Measurements from ENCODE around the gene PRR14L.
"Not testable (repeated sequence)": the region's sequence is repeated elsewhere in the genome, so short reads cannot be mapped to it uniquely, and the experiment has no call there.

PRR14L gene

GRCh38 chr22:31750365-31751284 is 693 bp upstream of the PRR14L start:
- Mint-ChIP-seq H3K4me1 (peaks cover 64% of the 10 kb centered on the region), H3K27me3 (no peaks in the 10 kb centered on the region), H3K27ac (peak overlapping the region; percentile 94 to 97), H3K4me3 (peak overlapping the region; percentile 81 to 90), H3K9me3 (no peaks in the 10 kb centered on the region)
- ATAC-seq (no peak), DNase-seq (no peak)

DNA sequence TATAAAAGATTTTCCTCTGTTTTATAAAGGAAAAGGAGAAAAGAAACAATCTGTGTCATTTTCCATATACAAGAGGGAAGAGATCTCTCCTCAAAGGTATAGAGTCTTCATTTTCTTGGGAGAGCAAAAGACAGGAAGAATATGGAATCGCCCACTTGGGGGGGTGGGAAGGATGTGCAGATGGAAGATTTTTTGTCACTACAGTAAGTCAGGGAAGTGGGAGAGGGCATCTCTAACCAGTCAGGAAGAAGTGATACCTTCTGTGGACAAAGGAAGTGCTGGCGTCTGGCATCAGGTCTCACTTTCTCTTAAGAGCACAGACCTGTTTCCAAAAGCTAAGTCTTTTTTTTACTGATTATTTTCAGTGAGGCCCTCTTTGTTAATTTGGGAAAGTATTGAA is 1.4 kb downstream of the PRR14L start:
- ATAC-seq = no peak
- no peak for DNase-seq
- peak overlapping the region; percentile 81 to 90 for H3K4me3 Mint-ChIP-seq
- H3K27ac Mint-ChIP-seq = peak overlapping the region; percentile 10 to 42
- no peaks in the 10 kb centered on the region for H3K9me3 Mint-ChIP-seq
- no peaks in the 10 kb centered on the region for H3K27me3 Mint-ChIP-seq
- peaks cover 47% of the 10 kb centered on the region for H3K4me1 Mint-ChIP-seq

GRCh38 chr22:31747441-31747840 is 2.5 kb downstream of the PRR14L start:
- Mint-ChIP-seq H3K4me1 (peaks cover 44% of the 10 kb centered on the region), H3K4me3 (peak overlapping the region; percentile 81 to 90), H3K27ac (peak overlapping the region in 1 of 2 donors; percentile 48), H3K27me3 (no peaks in the 10 kb centered on the region), H3K9me3 (no peaks in the 10 kb centered on the region)
- no peak for ATAC-seq
- DNase-seq = no peak

DNA sequence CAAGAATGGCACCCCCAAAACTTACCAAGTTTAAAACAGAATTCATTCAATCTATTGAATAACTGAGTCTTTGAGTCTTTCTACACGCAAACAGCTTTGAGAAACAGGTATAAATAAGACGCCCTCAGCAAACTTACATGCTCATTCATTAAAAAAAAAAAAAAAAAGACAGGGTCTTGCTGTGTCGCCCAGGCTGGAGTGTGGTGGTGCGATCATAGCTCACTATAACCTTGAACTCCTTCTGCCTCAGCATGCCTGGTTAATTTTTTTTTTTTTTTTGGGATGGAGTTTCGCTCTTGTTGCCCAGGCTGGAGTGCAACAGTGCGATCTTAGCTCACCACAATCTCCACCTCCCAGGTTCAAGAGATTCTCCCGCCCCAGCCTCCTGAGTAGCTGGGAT is 6.1 kb downstream of the PRR14L start:
- H3K27ac Mint-ChIP-seq = peak overlapping the region in 1 of 2 donors; percentile 76
- peaks cover 28% of the 10 kb centered on the region for H3K4me1 Mint-ChIP-seq
- DNase-seq (no peak), ATAC-seq (no peak)
- H3K4me3 Mint-ChIP-seq = no peak overlapping the region
- no peaks in the 10 kb centered on the region for H3K9me3 Mint-ChIP-seq
- H3K27me3 Mint-ChIP-seq = no peaks in the 10 kb centered on the region

DNA sequence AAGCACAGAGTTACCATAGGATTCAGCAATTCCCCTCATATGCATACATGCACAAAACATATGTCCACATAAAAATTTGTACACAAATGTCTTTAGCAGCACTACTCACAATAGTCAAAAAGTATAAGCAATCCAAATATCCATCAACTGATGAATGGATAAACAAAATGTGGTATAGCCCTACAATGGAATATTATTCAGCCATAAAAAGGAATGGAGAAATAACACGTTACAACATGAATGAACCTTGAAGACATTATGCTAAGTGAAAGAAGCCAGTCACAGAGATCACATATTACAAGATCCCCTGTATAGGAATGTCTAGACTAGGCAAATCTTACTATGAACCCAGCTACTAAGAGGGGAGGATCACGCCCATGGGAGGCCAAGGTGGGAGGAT is 7.2 kb downstream of the PRR14L start:
- no peaks in the 10 kb centered on the region for H3K9me3 Mint-ChIP-seq
- H3K27ac Mint-ChIP-seq = peak overlapping the region; percentile 24 to 66
- no peak overlapping the region for H3K4me3 Mint-ChIP-seq
- ATAC-seq (no peak), DNase-seq (no peak)
- H3K4me1 Mint-ChIP-seq = peaks cover 26% of the 10 kb centered on the region
- no peaks in the 10 kb centered on the region for H3K27me3 Mint-ChIP-seq

DNA sequence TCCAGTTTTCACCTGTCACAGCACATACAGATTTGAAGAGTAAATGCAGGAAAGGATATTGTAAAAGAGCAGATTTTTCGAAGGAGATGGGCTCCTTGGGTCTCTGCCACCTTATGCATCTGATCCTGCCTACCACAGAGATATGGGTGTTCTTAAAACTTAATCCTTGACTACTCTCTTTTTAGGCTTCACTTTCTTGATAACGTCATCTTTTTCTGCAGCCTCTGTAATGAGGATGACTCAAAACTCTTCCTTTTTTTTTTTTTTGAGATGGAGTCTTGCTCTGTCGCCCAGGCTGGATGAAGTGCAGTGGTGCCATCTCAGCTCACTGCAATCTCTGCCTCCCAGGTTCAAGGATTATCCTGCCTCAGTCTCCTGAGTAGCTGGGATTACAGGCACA is 7.8 kb downstream of the PRR14L start:
- Mint-ChIP-seq H3K4me1 (peaks cover 22% of the 10 kb centered on the region), H3K9me3 (no peaks in the 10 kb centered on the region), H3K27me3 (no peaks in the 10 kb centered on the region), H3K27ac (peak overlapping the region in 1 of 2 donors; percentile 16), H3K4me3 (no peak overlapping the region)
- ATAC-seq (no peak), DNase-seq (no peak)

- H3K9me3 Mint-ChIP-seq, H3K27me3 Mint-ChIP-seq, ATAC-seq, DNase-seq, H3K4me3 Mint-ChIP-seq: not testable (repeated sequence)
- H3K4me1 Mint-ChIP-seq = peaks cover 20% of the 10 kb centered on the region
- H3K27ac Mint-ChIP-seq = peak overlapping the region; percentile 6 to 81
Observed at GRCh38 chr22:31740314-31740713, 9.6 kb downstream of the PRR14L start.

GRCh38 chr22:31739795-31740201 is 10.1 kb downstream of the PRR14L start:
- ATAC-seq (no peak), DNase-seq (no peak)
- no peak overlapping the region for H3K4me3 Mint-ChIP-seq
- peak overlapping the region in 1 of 2 donors; percentile 6 for H3K27ac Mint-ChIP-seq
- H3K9me3 Mint-ChIP-seq = no peaks in the 10 kb centered on the region
- no peaks in the 10 kb centered on the region for H3K27me3 Mint-ChIP-seq
- peaks cover 22% of the 10 kb centered on the region for H3K4me1 Mint-ChIP-seq

DNA sequence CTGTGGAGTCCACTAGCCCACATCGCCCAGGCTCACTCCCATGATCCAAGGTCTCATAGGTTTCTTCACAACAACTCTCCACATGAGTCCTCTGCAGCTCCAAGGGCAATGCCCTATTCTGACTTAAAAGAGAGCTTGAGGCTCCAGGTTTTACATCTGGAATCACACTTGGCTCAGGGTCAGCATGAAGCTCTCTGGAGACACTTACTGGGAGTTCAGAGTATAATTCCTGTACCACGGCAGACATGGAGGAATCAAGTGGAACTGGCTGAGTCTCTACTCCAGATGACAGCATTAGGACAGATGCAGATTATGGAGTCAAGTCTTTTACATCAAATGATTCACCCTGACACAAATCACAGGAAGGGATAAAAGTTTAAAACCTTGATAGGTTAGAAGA is 11.4 kb downstream of the PRR14L start:
- peak overlapping the region in 1 of 2 donors; percentile 3 for H3K27ac Mint-ChIP-seq
- no peak overlapping the region for H3K4me3 Mint-ChIP-seq
- H3K4me1 Mint-ChIP-seq = peaks cover 34% of the 10 kb centered on the region
- ATAC-seq (no peak), DNase-seq (no peak)
- no peaks in the 10 kb centered on the region for H3K9me3 Mint-ChIP-seq
- no peaks in the 10 kb centered on the region for H3K27me3 Mint-ChIP-seq

DNA sequence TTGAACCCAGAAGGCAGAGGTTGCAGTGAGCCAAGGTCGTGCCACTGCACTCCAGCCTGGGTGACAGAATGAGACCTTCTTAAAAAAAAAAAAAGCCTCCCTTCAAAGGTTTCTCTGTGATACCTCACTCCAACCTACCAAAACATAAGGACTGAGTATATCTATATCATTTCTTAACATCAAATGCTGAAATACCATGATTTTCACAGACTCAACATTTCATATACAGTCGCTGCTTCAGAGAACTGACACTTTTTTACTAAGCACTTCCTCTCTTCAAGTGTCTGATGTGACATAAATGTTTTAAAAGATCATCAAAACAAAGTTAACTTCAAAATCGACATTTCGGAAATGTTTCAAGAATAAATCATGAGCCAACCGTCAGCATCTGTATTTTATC is 12.0 kb downstream of the PRR14L start:
- Mint-ChIP-seq H3K9me3 (no peaks in the 10 kb centered on the region), H3K4me3 (no peak overlapping the region), H3K27ac (peak overlapping the region in 1 of 2 donors; percentile 3), H3K4me1 (peaks cover 37% of the 10 kb centered on the region), H3K27me3 (no peaks in the 10 kb centered on the region)
- ATAC-seq = no peak
- no peak for DNase-seq

DNA sequence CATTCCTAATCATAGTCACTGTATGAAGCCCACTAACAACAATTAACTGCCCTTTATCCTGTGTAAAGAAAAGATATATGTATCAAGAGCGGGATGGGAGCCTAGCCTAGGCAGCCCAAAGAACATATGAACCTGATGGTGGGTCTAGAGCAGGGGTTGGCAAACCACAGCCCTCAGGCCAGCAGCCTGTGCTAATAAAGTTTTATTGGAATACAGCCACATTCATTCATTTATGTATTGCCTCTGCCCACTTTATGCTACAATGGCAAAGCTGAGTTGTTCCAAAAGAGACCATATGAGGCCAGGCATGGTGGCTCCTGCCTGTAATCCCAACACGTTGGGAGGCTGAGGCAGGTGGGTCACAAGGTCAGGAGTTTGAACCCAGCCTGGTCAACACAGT is 13.5 kb downstream of the PRR14L start:
- H3K27ac Mint-ChIP-seq = no peak overlapping the region
- no peak for DNase-seq
- H3K27me3 Mint-ChIP-seq = no peaks in the 10 kb centered on the region
- H3K4me3 Mint-ChIP-seq = no peak overlapping the region
- no peaks in the 10 kb centered on the region for H3K9me3 Mint-ChIP-seq
- peaks cover 30% of the 10 kb centered on the region for H3K4me1 Mint-ChIP-seq
- ATAC-seq = no peak

GRCh38 chr22:31734512-31734911 is 15.4 kb downstream of the PRR14L start:
- Mint-ChIP-seq H3K4me3 (no peak overlapping the region), H3K27me3 (no peaks in the 10 kb centered on the region), H3K4me1 (peaks cover 30% of the 10 kb centered on the region), H3K9me3 (no peaks in the 10 kb centered on the region), H3K27ac (no peak overlapping the region)
- ATAC-seq (no peak), DNase-seq (no peak)

- ATAC-seq = peak; percentile 83
- peak overlapping the region in 1 of 2 donors; percentile 79 for H3K27ac Mint-ChIP-seq
- H3K9me3 Mint-ChIP-seq = no peaks in the 10 kb centered on the region
Observed at GRCh38 chr22:31733580-31734079, 16.3 kb downstream of the PRR14L start.

GRCh38 chr22:31732089-31732829 is 17.7 kb downstream of the PRR14L start:
- no peak for ATAC-seq
- Mint-ChIP-seq H3K4me3 (no peak overlapping the region), H3K27ac (peak overlapping the region in 1 of 2 donors; percentile 8)

More at GRCh38 chr22:31733580-31734079, 16.3 kb downstream of the PRR14L start:
- no peaks in the 10 kb centered on the region for H3K27me3 Mint-ChIP-seq
- H3K4me3 Mint-ChIP-seq = peak overlapping the region in 1 of 2 donors; percentile 4
- DNase-seq = no peak
- peaks cover 29% of the 10 kb centered on the region for H3K4me1 Mint-ChIP-seq

GRCh38 chr22:31730344-31730711 is 19.6 kb downstream of the PRR14L start:
- ATAC-seq (no peak), DNase-seq (no peak)
- Mint-ChIP-seq H3K4me1 (peaks cover 18% of the 10 kb centered on the region), H3K4me3 (no peak overlapping the region), H3K9me3 (no peaks in the 10 kb centered on the region), H3K27ac (no peak overlapping the region), H3K27me3 (no peaks in the 10 kb centered on the region)

More at GRCh38 chr22:31732089-31732829, 17.7 kb downstream of the PRR14L start:
- H3K9me3 Mint-ChIP-seq = no peaks in the 10 kb centered on the region
- peaks cover 18% of the 10 kb centered on the region for H3K4me1 Mint-ChIP-seq
- no peaks in the 10 kb centered on the region for H3K27me3 Mint-ChIP-seq
- no peak for DNase-seq

DNA sequence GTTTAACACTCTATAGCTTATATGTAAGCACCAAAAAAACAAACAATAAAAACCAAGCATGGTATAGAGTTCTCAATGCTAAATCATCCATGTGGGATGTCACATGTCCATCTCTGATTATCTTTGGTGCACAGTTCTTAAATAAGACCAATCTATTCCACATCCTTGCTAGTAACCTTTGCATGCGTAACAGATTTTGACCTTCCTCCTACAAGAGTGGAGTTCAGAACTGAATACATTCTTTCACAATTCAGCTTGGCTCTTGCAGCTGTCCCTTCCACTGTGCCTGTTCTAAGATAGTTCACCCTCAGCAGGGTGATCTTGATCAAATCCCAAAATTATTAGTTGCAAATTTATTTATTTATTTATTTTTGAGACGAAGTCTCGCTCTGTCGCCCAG is 21.1 kb downstream of the PRR14L start:
- peaks cover 7% of the 10 kb centered on the region for H3K4me1 Mint-ChIP-seq
- no peak overlapping the region for H3K27ac Mint-ChIP-seq
- no peaks in the 10 kb centered on the region for H3K27me3 Mint-ChIP-seq
- H3K4me3 Mint-ChIP-seq = no peak overlapping the region
- DNase-seq = no peak
- ATAC-seq = no peak
- H3K9me3 Mint-ChIP-seq = no peaks in the 10 kb centered on the region
